SIG-M5 (cell line): ENCODE measurements around the gene CD96.

Experiments used
- DNase-seq: peaks from one replicate; lab custom pipeline; 2025; lab: John Stamatoyannopoulos, UW

Gene CD96

DNA sequence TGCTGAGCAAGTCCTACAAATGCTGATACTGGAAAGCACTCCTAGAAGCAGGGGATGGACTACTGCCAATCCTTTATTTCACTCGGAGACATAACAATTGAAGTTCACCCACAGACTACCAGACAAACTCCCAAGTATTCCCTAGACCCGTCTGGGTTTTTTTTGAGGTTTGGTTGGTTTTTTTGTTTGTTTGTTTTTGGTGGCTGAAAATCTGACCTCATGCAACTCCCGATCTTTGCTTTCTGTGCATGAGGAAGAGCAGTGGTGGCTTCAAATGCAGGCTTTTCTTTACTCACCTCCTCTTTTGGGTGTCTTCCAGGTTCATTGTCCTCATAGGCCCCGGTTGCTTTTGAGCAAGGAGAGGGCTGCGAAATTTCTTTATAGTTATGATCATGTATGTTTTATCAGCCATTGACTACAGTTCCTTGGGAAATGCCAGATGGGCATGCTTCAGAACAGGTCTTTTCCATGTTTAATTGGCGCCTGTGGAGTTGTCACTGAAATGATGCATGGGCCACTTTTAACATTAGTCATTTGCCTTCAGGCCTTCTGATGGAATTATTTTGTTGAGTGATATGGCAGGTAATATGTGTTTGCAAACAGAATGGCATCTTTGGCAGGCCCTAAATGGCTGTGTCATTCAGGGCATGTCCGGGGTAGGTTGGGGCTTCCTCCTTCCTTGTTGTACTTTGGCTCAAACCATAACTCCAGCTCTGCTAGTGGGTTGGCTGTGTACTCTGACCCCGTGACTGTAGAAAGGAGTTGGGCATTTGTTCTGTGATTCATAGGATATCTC, 134.4 kb downstream of the CD96 start:
- no peak for DNase-seq

DNA sequence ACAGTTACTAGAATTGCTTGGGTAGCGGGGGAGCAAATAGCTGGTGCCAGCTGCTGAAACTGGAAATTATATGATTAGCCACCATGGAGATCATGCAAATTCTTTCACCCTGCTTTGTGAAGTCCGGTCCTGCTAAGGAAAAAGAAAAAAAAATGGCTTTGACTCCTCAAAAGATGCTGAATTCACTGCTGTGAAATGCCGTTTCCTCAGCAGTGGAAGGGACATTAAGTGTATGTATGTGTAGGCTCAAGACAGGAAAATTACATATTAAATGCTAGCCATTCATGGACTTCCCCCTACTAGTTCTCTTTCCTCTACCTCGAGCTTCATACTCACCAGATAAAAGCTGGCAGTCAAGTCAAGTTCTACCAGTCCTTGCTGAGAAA, 135.0 kb downstream of the CD96 start:
- no peak for DNase-seq

DNA sequence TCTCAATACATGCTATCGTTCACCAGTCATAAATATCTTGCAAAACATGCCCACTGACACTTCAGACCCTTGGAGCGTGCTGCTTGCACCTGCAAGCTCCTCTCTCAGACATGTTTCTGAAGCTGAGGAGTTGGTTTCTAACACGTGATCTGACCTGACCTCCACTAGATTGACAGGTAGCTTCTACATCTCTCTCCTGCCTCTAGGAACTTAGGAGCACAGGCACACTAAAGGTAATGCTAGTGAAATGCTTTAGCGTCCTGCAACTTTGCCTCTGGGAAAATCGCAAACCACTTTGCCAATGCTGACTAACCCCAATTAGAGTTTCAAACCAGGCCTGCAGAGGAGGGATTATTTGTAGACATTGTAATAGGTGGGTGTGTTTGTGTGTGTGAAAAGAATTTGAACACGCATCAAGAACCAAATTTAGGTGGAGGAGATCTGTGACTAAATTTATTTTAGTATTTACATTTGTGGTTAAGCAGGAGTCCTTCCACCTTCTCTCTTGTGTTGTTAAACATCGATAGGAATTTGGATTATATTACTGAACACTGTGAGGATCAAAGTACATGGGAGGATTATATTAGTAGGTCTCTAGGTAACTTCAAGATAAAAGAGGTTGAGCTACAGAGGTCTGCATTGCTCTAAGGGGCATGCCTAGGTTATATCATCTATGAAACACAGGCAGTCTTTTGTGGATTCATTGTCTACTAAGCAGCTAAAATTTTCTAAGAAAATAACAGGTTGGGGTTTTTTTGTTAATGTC, 139.8 kb downstream of the CD96 start:
- DNase-seq: no peak

GRCh38 chr3:111684640-111685039, 142.6 kb downstream of the CD96 start:
- no peak for DNase-seq

DNA sequence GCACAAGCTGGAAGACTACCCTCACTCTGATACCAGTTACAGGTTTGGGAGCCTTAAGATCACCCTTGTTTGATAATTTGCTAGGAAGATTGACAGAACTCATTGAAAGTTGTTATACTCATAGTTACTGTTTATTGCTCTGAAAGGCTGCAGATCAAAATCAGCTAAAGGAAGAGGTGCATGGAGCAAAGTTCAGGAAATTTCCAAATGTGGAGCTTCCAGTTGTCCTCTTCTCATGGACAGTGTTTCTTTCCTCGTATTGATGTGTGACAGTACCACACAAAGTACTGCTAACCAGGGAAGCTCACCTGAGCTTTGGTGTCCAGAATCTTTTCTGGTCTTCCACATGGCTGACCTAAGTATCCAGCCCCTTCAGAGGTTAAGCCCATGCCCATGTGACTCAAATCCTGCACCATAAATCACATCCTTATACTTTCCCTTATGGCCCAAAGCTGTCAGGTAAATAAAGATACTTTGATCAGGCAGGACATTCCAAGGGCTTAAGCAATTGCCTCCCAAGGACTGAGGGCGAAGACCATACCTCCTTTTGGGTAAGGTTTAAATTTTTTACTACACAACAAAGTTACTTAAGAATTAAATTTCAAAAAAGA, 146.3 kb downstream of the CD96 start:
- DNase-seq: no peak

DNA sequence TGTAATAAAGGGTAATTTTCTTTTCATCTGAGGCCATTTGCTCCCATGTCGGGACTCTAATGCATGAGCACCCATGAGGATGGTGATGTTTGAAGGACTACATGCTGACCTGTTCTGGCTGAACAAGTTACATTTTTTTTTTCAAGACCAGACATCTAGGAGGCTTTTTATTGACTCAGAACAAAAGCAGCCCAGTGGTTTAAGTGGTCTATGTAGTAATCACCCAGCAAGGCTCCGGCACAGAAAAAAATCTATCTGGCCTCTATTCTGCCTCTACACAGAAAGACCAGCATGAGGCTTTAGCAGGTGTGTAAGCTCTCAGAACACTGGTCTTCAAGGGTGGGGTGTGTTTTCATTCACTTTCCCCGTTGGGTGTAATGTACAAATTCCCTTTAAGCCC, 148.2 kb downstream of the CD96 start:
- no peak for DNase-seq

GRCh38 chr3:111691293-111691909, 149.4 kb downstream of the CD96 start:
- DNase-seq: no peak

DNA sequence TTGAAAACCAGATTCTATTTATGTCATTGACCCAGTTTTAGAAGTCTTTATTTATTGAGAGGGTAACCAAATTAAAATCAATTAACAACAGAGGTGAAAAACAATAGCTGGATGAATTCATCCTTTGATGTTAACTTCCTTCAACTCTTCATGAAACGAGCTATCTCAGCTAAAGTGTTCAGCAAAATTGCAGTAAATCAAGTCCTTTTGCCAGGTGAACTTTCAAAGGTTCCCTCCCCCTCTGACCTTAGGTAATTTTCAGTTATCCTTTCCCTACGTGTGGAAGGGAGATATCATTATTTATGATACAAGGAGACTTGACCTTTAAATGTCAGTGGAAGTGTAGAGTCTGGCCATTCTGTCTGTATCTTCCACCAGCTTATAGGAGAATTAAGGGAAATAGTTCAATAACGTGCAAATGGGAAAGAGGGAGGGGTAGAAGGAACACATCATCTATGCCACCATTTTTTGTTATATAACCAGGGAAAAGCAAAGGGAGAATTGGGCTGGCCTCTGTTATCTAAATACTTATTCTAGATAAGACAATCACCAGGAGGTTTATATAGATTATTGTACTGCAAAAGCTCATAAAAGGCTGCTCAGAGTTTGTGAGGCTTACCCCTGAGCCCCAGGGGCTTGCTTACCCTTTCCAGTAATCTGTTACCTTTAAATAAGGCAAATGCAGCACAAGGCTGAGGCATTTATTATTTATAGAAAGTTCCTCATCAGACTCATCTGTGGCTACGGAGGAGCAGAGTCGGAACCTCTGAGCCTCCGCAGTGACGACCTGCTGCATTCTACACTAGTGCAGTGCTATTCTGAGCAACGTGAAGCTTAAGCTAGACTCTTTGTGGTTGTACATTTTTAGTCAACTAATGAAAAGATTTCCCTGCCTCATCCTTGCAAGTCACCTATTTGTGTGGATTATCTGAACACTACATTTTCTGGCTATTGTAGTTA, 150.9 kb downstream of the CD96 start:
- no peak for DNase-seq

- DNase-seq: no peak
Observed at GRCh38 chr3:111694471-111694870, 152.5 kb downstream of the CD96 start.

GRCh38 chr3:111695636-111696117, 153.7 kb downstream of the CD96 start:
- DNase-seq: no peak

DNA sequence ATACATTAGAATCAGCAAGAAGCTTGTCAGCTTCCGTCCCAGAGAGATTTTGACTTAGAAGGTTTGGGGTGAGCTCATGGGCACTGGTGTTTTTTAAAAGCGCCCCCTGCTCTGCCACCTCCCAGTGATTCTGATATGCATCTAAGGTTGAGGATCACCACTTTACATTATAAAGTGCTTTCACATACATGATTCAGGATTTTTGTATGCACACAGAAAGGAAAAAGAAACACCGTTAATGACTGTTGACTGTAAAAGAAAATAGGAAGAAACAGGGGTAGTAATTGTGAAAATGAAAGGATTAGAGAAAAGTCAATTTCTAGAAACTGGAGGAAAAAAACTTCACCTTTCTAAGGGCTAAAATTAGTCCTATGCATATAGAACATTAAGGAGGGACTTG, 158.1 kb downstream of the CD96 start:
- no peak for DNase-seq

DNA sequence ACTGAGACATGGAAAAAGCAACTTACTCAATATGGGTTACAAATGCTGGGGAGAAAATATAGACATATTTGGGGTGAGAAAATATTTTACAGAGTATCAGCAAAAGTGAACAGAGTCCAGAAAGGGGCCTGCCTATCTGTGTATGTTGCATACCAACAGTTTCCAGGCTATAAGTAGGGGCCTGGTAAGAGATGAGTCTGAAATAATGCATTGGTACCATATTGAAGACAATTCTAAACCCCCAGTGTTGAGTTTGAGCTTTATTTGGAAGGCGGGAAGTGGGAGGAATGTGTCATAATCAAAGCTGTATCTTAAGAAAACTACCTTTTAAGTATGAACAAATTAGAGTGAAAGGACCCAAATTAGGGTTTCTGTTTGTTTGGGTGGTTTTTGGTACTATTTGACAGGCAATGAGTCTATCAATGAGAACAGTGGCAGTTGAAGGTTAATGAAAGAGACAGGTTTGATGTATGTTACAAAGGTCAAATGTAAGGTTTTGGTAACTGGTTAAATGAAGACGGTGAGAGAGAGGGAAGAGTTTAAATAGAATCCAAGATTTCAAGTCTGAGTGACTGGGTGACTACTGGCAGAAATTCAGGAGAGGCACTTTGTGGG, 159.4 kb downstream of the CD96 start:
- no peak for DNase-seq
